Breast epithelium (tissue), 3 donors: ENCODE data around the gene SLC25A44.
"Not testable (repeated sequence)": the region's sequence is repeated elsewhere in the genome, so short reads cannot be mapped to it uniquely, and the experiment has no call there.

Experiments used
- CTCF ChIP-seq, 3 donors: fragments of 450-650 bp; IDR thresholded peaks; one replicate each; pipeline ENCODE4 v1.5.1; 2016 to 2017; ENCODE audit warnings: antibody characterized with exemption in 3 of 3, mild to moderate bottlenecking in 3 of 3, moderate library complexity in 3 of 3
- POLR2A ChIP-seq: fragments of 450-650 bp; IDR thresholded peaks from one replicate; pipeline ENCODE4 v1.6.1; 2016; ENCODE audit warnings: antibody characterized with exemption, mild to moderate bottlenecking, moderate library complexity
- POLR2AphosphoS5 ChIP-seq, 3 donors: sonication (generic); formaldehyde crosslinking; IDR thresholded peaks; one replicate each; pipeline ENCODE4 v1.6.1; 2017; ENCODE audit warnings: antibody characterized with exemption in 3 of 3

GRCh38 chr1:156216361-156217086 is 22.6 kb downstream of the SLC25A44 start:
- not testable (repeated sequence) for TF ChIP-seq CTCF (IDR thresholded peaks at IDR 0.05); POLR2A; POLR2AphosphoS5 (IDR thresholded peaks at IDR 0.05)
